MM.1S (cell line): Measurements from ENCODE around the gene IGFL1.

Experiments used
- DNase-seq: peaks from one replicate; pipeline ENCODE4 v3.0.0-alpha.2; 2015
- H2AFZ ChIP-seq: fragments of 300-600 bp; sonication (generic); 2 replicates; pipeline ENCODE4 v1.6.0; 2016; ENCODE audit warnings: antibody characterized with exemption, low read length
- H3F3A ChIP-seq: fragments of 300-600 bp; sonication (generic); 2 replicates; pipeline ENCODE4 v1.6.1; 2016; ENCODE audit warnings: mild to moderate bottlenecking, antibody characterized with exemption, low read length, moderate library complexity, mixed read lengths; ENCODE audit not compliant: insufficient read depth
- H3K27ac ChIP-seq: fragments of 300-600 bp; sonication (generic); 2 replicates; pipeline ENCODE4 v1.5.1; 2016; ENCODE audit warnings: mild to moderate bottlenecking, low read length
- H3K27me3 ChIP-seq: fragments of 300-600 bp; sonication (generic); replicated peaks from 2 replicates; pipeline ENCODE4 v1.6.0; 2016; ENCODE audit warnings: low read length; ENCODE audit not compliant: insufficient read depth
- H3K36me3 ChIP-seq: fragments of 300-600 bp; sonication (generic); replicated peaks from 2 replicates; pipeline ENCODE4 v1.6.1; 2016; ENCODE audit warnings: mild to moderate bottlenecking, low read length, mixed read lengths; ENCODE audit not compliant: insufficient read depth
- H3K4me1 ChIP-seq: fragments of 300-600 bp; sonication (generic); 2 replicates; pipeline ENCODE4 v1.6.1; 2016; ENCODE audit warnings: low read length, mixed read lengths
- H3K4me2 ChIP-seq: fragments of 300-600 bp; sonication (generic); 2 replicates; pipeline ENCODE4 v1.6.0; 2016; ENCODE audit warnings: low read depth, low read length
- H3K4me3 ChIP-seq: fragments of 300-600 bp; sonication (generic); 2 replicates; pipeline ENCODE4 v1.5.1; 2016; ENCODE audit warnings: low read length, mixed read lengths
- H3K79me2 ChIP-seq: fragments of 300-600 bp; sonication (generic); 2 replicates; pipeline ENCODE4 v1.6.1; 2016; ENCODE audit warnings: mixed run types, low read length, mixed read lengths
- H3K9ac ChIP-seq: fragments of 300-600 bp; sonication (generic); 2 replicates; pipeline ENCODE4 v1.6.1; 2016; ENCODE audit warnings: low read length, mixed read lengths
- H3K9me2 ChIP-seq: fragments of 300-600 bp; sonication (generic); replicated peaks from 2 replicates; pipeline ENCODE4 v1.6.1; 2016; ENCODE audit warnings: mild to moderate bottlenecking, low read length, mixed read lengths; ENCODE audit not compliant: insufficient read depth
- H3K9me3 ChIP-seq: fragments of 300-600 bp; sonication (generic); replicated peaks from 2 replicates; pipeline ENCODE4 v1.6.1; 2016; ENCODE audit warnings: mild to moderate bottlenecking, low read length, mixed read lengths; ENCODE audit not compliant: insufficient read depth
- H4K20me1 ChIP-seq: fragments of 300-600 bp; sonication (generic); 2 replicates; pipeline ENCODE4 v1.6.1; 2016; ENCODE audit warnings: mild to moderate bottlenecking, low read length, moderate library complexity, mixed read lengths; ENCODE audit not compliant: insufficient read depth
- CTCF ChIP-seq: fragments of 300-600 bp; sonication (generic); IDR thresholded peaks from 2 replicates; pipeline ENCODE4 v1.5.1; 2016; ENCODE audit warnings: antibody characterized with exemption, low read length, mixed read lengths
- EZH2 ChIP-seq: fragments of 300-600 bp; sonication (generic); optimal IDR thresholded peaks from 2 replicates; pipeline ENCODE3; 2017; ENCODE audit warnings: low read depth, mild to moderate bottlenecking, antibody characterized with exemption, low read length, mixed read lengths
- EZH2phosphoT487 ChIP-seq: fragments of 300-600 bp; sonication (generic); IDR thresholded peaks from 2 replicates; pipeline ENCODE4 v1.6.1; 2018; ENCODE audit warnings: antibody characterized with exemption, low read length

Gene IGFL1

GRCh38 chr19:46279177-46279576, 49.6 kb downstream of the IGFL1 start:
- no peak for TF ChIP-seq EZH2
- no peak for TF ChIP-seq EZH2phosphoT487
- TF ChIP-seq CTCF, result no peak
- no peaks in the 10 kb centered on the region for H3K9me3 ChIP-seq
- no peak overlapping the region for H3K4me2 ChIP-seq
- no peaks in the 10 kb centered on the region for H4K20me1 ChIP-seq
- no peak overlapping the region for H3K4me3 ChIP-seq
- no peak overlapping the region for H2AFZ ChIP-seq
- H3K9me2 ChIP-seq, result no peaks in the 10 kb centered on the region
- no peaks in the 10 kb centered on the region for H3K4me1 ChIP-seq
- H3K9ac ChIP-seq, result no peak overlapping the region
- no peaks in the 10 kb centered on the region for H3K79me2 ChIP-seq
- no peaks in the 10 kb centered on the region for H3F3A ChIP-seq
- H3K27ac ChIP-seq, result no peak overlapping the region
- DNase-seq, result no peak
- peaks cover 29% of the 10 kb centered on the region for H3K27me3 ChIP-seq
- no peaks in the 10 kb centered on the region for H3K36me3 ChIP-seq
